BLaER1 (cell line): ENCODE measurements around the gene COA8.

Source experiments
- H3K27ac ChIP-seq: shearing (Covaris generic); formaldehyde crosslinking; 2 replicates; pipeline ENCODE4 v1.8.1; 2022
- H3K27me3 ChIP-seq: shearing (Covaris generic); formaldehyde crosslinking; 2 replicates; pipeline ENCODE4 v1.8.1; 2022
- H3K36me3 ChIP-seq: shearing (Covaris generic); formaldehyde crosslinking; 2 replicates; pipeline ENCODE4 v1.8.1; 2022
- H3K4me1 ChIP-seq: shearing (Covaris generic); formaldehyde crosslinking; 2 replicates; pipeline ENCODE4 v1.8.1; 2022
- H3K4me2 ChIP-seq: shearing (Covaris generic); formaldehyde crosslinking; 2 replicates; pipeline ENCODE4 v1.8.1; 2022
- H3K4me3 ChIP-seq: shearing (Covaris generic); formaldehyde crosslinking; 2 replicates; pipeline ENCODE4 v1.8.1; 2022
- H3K9ac ChIP-seq: shearing (Covaris generic); formaldehyde crosslinking; 2 replicates; pipeline ENCODE4 v1.8.1; 2022
- H3K9me3 ChIP-seq: shearing (Covaris generic); formaldehyde crosslinking; 2 replicates; pipeline ENCODE4 v1.8.1; 2022
- H4K20me1 ChIP-seq: shearing (Covaris generic); formaldehyde crosslinking; 2 replicates; pipeline ENCODE4 v1.8.1; 2022
- Cebpa-rat ChIP-seq: shearing (Covaris generic); IDR thresholded peaks from 2 replicates; pipeline ENCODE4 v1.8.1; 2022

Gene COA8

GRCh38 chr14:103556946-103557758 is 5.6 kb upstream of the COA8 start:
- Histone ChIP-seq H3K4me1 (peaks cover 84% of the 10 kb centered on the region), H3K27me3 (no peaks in the 10 kb centered on the region), H3K36me3 (peaks cover 44% of the 10 kb centered on the region), H4K20me1 (peaks cover 81% of the 10 kb centered on the region), H3K9ac (no peak overlapping the region; the same call in 1 of the 2 replicates), H3K27ac (no peak overlapping the region), H3K4me3 (no peak overlapping the region), H3K4me2 (peak overlapping the region; percentile 63; the same call in 1 of the 2 replicates), H3K9me3 (no peaks in the 10 kb centered on the region)
- TF ChIP-seq Cebpa-rat, result no peak

- Histone ChIP-seq H4K20me1 (peaks cover 77% of the 10 kb centered on the region), H3K4me1 (peaks cover 73% of the 10 kb centered on the region), H3K9ac (peak overlapping the region; percentile 48), H3K4me3 (no peak overlapping the region), H3K27me3 (no peaks in the 10 kb centered on the region), H3K9me3 (no peaks in the 10 kb centered on the region), H3K36me3 (peaks cover 44% of the 10 kb centered on the region), H3K27ac (no peak overlapping the region; the same call in 1 of the 2 replicates), H3K4me2 (peak overlapping the region; percentile 63)
- TF ChIP-seq Cebpa-rat, result no peak
These were observed 4.5 kb upstream of the COA8 start for GRCh38 chr14:103558071-103558882.

GRCh38 chr14:103559766-103560165 is 3.0 kb upstream of the COA8 start:
- peaks cover 40% of the 10 kb centered on the region for H3K36me3 ChIP-seq
- peaks cover 90% of the 10 kb centered on the region for H4K20me1 ChIP-seq
- no peak for TF ChIP-seq Cebpa-rat
- H3K9ac ChIP-seq, result no peak overlapping the region
- peak overlapping the region; percentile 63; the same call in 1 of the 2 replicates for H3K4me2 ChIP-seq
- no peaks in the 10 kb centered on the region for H3K27me3 ChIP-seq
- no peaks in the 10 kb centered on the region for H3K9me3 ChIP-seq
- no peak overlapping the region for H3K27ac ChIP-seq
- H3K4me3 ChIP-seq, result no peak overlapping the region
- H3K4me1 ChIP-seq, result peaks cover 79% of the 10 kb centered on the region

GRCh38 chr14:103560691-103561090 is 2.1 kb upstream of the COA8 start:
- Histone ChIP-seq H3K9me3 (no peaks in the 10 kb centered on the region), H3K4me3 (peak overlapping the region; percentile 99), H3K4me1 (peaks cover 74% of the 10 kb centered on the region), H4K20me1 (peaks cover 85% of the 10 kb centered on the region), H3K27ac (no peak overlapping the region), H3K4me2 (peak overlapping the region; percentile 97), H3K9ac (peak overlapping the region; percentile 97), H3K36me3 (peaks cover 36% of the 10 kb centered on the region), H3K27me3 (no peaks in the 10 kb centered on the region)
- no peak for TF ChIP-seq Cebpa-rat

GRCh38 chr14:103561381-103562178 is 1.2 kb upstream of the COA8 start:
- Histone ChIP-seq H3K9me3 (no peaks in the 10 kb centered on the region), H3K9ac (peak overlapping the region; percentile 97), H3K36me3 (peaks cover 44% of the 10 kb centered on the region), H3K27me3 (no peaks in the 10 kb centered on the region), H3K27ac (peak overlapping the region; percentile 99), H3K4me2 (peak overlapping the region; percentile 97), H4K20me1 (peaks cover 82% of the 10 kb centered on the region), H3K4me3 (peak overlapping the region; percentile 99), H3K4me1 (peaks cover 69% of the 10 kb centered on the region)
- TF ChIP-seq Cebpa-rat, result no peak

GRCh38 chr14:103562179-103562428 is 656 bp upstream of the COA8 start:
- no peak for TF ChIP-seq Cebpa-rat
- peak overlapping the region; percentile 99 for H3K4me3 ChIP-seq
- peak overlapping the region; percentile 97 for H3K4me2 ChIP-seq
- peaks cover 82% of the 10 kb centered on the region for H4K20me1 ChIP-seq
- peaks cover 49% of the 10 kb centered on the region for H3K36me3 ChIP-seq
- H3K27ac ChIP-seq, result peak overlapping the region; percentile 99
- no peaks in the 10 kb centered on the region for H3K9me3 ChIP-seq
- peaks cover 71% of the 10 kb centered on the region for H3K4me1 ChIP-seq
- no peaks in the 10 kb centered on the region for H3K27me3 ChIP-seq
- H3K9ac ChIP-seq, result peak overlapping the region; percentile 97

GRCh38 chr14:103563226-103563620 is 463 bp downstream of the COA8 start:
- H3K4me1 ChIP-seq, result peaks cover 72% of the 10 kb centered on the region
- no peaks in the 10 kb centered on the region for H3K9me3 ChIP-seq
- peaks cover 40% of the 10 kb centered on the region for H3K36me3 ChIP-seq
- H3K4me2 ChIP-seq, result peak overlapping the region; percentile 77
- H3K9ac ChIP-seq, result peak overlapping the region; percentile 97
- TF ChIP-seq Cebpa-rat, result no peak
- no peaks in the 10 kb centered on the region for H3K27me3 ChIP-seq
- peaks cover 82% of the 10 kb centered on the region for H4K20me1 ChIP-seq
- peak overlapping the region; percentile 99 for H3K4me3 ChIP-seq
- H3K27ac ChIP-seq, result peak overlapping the region; percentile 99

GRCh38 chr14:103563844-103564505 is 1.2 kb downstream of the COA8 start:
- Histone ChIP-seq H3K27me3 (no peaks in the 10 kb centered on the region), H3K4me3 (peak overlapping the region; percentile 99), H3K27ac (no peak overlapping the region), H4K20me1 (peaks cover 79% of the 10 kb centered on the region), H3K4me2 (peak overlapping the region; percentile 77), H3K36me3 (peaks cover 33% of the 10 kb centered on the region), H3K4me1 (peaks cover 68% of the 10 kb centered on the region), H3K9me3 (no peaks in the 10 kb centered on the region), H3K9ac (peak overlapping the region; percentile 97)
- no peak for TF ChIP-seq Cebpa-rat

- Histone ChIP-seq H3K4me1 (peaks cover 55% of the 10 kb centered on the region), H3K27ac (no peak overlapping the region), H4K20me1 (peaks cover 62% of the 10 kb centered on the region), H3K9ac (no peak overlapping the region), H3K4me3 (no peak overlapping the region), H3K4me2 (no peak overlapping the region), H3K9me3 (no peaks in the 10 kb centered on the region), H3K27me3 (no peaks in the 10 kb centered on the region), H3K36me3 (peaks cover 32% of the 10 kb centered on the region)
- TF ChIP-seq Cebpa-rat, result no peak
These were observed 6.2 kb downstream of the COA8 start for GRCh38 chr14:103568952-103569351.
